HG02970 (cell line): ENCODE data around the gene PRDM2.
"Not testable (repeated sequence)": the region's sequence is repeated elsewhere in the genome, so short reads cannot be mapped to it uniquely, and the experiment has no call there.

Experiments used
- ATAC-seq: cut with Tn5 transposase; IDR thresholded peaks from one replicate; pipeline ENCODE4 v1.9.1; 2021; ENCODE audit warnings: mild to moderate bottlenecking, moderate library complexity, moderate number of reproducible peaks; ENCODE audit not compliant: unreplicated experiment, low FRiP score

Gene PRDM2

GRCh38 chr1:13700521-13701270, 708 bp downstream of the PRDM2 start:
- ATAC-seq: peak; percentile 47

DNA sequence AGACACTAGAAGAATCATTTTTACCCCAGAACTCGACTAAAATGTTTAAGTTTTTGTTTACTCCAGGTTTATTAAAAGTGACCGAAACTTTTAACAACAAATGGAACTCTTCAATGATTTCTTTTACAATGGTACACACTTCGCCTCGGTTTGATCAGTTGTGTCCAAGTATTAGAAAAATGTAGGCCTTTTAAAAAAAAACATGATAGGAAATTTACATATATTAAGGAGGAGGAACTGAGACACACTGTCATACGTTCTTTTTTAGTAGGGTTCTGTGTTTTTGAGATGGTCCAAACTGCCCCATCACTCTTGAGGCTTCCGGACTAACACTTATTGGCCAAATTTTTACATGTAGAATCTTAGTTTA, 1.3 kb downstream of the PRDM2 start:
- ATAC-seq: no peak

- ATAC-seq: peak; percentile 69
Measured at GRCh38 chr1:13702425-13703127, 2.6 kb downstream of the PRDM2 start.

- peak; percentile 3 for ATAC-seq
Measured at GRCh38 chr1:13703128-13703513, 3.1 kb downstream of the PRDM2 start.

GRCh38 chr1:13703558-13704490, 3.8 kb downstream of the PRDM2 start:
- no peak for ATAC-seq

GRCh38 chr1:13706046-13706445, 6.1 kb downstream of the PRDM2 start:
- ATAC-seq: no peak

- no peak for ATAC-seq
Measured at GRCh38 chr1:13707164-13707563, 7.2 kb downstream of the PRDM2 start.

DNA sequence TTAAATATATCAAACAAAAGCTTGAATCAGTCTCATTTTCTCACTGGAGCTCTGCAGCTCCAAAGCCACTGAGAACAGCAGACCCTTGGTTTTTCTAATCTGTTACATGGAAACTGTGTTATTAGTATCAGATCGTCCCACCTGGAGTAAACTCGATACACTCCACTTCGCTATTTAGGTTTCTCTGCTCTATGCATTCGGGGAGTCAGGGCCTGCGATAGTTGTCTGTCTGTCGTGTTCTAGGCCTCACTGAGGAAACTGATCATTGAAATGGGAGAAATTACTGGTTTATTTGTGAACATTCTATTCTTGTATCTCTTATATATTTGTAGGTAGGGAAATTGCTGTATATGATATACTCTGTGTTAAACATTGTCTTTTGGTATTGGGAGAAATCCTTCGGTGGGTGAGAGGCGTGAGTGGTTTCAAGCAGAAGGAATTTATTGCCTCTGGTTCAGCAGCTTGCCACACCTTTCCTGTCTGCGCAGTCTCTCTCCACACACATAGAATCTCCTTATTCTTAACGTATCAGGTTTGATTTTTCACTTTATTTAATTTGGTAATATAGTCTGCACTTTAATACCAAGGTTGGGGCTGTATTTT, 8.5 kb downstream of the PRDM2 start:
- ATAC-seq: no peak

GRCh38 chr1:13710086-13710485, 10.1 kb downstream of the PRDM2 start:
- no peak for ATAC-seq

- no peak for ATAC-seq
Measured at GRCh38 chr1:13714851-13715250, 14.9 kb downstream of the PRDM2 start.

GRCh38 chr1:13715616-13716287, 15.8 kb downstream of the PRDM2 start:
- not testable (repeated sequence) for ATAC-seq

DNA sequence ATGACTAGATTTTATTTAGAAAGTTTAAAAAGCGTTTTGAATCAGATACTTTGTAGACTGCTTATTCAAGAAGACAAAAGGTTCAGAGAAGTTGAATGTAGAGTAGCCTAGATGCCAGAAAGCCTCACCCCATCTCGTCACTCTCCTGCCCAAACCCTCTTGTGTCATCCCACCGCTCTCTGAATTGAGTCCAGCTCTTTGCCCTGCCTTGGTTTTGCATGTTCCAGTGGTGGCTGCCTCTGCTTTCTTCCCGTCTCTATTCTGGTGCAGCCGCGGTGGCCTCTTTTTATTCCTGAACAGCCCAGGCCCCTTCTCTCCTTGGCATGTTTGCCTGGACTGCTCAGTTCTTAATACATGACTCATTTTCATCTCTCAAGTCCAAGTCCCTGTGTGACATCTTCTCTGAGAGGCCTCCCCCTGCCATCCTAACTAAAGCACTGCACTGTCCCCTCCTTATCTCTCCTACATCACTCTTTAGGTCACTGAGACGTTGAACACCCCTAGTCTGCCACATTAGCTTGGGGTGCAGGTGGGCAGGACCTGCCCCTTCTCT, 22.9 kb downstream of the PRDM2 start:
- ATAC-seq: no peak

- ATAC-seq: no peak
Measured at GRCh38 chr1:13723810-13724209, 23.8 kb downstream of the PRDM2 start.

DNA sequence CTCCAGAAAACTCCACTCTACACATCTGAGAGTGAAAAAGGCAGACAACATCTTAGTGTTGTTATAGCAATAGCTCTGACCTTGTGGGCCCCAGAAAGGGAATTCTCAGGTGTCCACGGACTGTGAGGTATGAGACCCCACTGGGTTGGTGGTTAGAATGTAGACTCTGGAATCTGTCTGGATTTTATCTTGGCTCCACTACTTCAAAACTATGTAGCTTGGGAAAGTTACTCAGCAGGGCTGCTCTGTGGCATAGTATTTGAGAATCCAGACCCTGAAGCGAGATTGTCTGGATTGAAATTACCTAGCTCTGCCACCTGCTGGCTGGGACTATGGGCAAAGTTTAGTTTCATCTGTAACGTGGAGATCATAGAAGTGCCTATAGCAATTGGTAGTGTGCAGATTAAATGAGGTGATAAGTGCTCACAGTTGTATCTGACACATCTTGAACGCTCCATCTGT, 25.8 kb downstream of the PRDM2 start:
- no peak for ATAC-seq

GRCh38 chr1:13728091-13728715, 28.2 kb downstream of the PRDM2 start:
- ATAC-seq: no peak

DNA sequence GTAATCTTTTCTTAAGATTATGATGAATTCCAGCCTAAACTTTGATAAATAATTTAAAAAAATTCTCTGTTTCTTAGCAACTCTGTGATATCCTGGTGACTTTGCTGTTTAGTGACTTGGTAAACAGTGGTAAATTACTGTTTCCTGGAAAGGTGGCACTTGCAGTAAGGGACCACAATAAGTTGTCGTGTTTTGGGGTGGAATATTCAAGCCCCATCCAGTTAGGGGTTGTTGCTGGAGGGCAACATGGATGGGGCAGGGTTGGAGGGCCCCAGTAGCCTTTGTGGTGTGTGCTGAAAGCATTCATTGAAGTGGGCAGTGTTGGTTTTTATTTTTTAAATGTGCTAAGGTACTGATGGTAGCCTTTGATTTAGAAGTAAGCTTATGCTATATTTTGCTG, 30.3 kb downstream of the PRDM2 start:
- ATAC-seq: peak; percentile 6

DNA sequence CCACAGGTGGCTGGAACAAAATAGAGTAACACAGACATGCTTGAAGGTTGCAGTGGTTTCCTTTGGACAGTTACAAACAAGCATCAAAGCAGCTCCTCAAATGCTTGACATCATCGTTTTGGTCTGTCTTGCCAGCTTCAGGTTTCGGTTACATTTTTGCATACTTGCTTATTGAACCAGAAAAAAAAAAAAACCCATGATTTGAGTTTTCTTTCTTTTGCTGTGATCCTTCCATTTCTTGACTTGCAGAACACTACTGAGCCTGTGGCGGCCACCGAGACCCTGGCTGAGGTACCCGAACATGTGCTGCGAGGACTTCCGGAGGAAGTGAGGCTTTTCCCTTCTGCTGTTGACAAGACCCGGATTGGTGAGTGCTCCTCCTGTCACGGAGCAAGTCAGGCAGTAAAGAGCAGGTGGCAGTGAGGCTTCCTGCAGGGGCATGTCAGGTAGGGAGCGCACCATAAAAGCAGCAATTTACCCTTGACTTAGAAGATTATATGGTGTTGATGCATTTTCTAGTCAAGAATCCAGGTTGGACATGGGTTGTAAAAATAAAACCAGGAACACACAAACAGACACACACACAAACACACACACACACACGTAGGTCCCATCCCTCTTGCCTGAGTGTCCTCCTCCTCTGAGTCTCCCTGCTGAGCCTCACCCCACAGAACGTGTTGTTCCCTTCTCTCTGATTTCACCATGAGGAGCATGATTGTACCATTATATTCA, 30.9 kb downstream of the PRDM2 start:
- peak; percentile 95 for ATAC-seq

DNA sequence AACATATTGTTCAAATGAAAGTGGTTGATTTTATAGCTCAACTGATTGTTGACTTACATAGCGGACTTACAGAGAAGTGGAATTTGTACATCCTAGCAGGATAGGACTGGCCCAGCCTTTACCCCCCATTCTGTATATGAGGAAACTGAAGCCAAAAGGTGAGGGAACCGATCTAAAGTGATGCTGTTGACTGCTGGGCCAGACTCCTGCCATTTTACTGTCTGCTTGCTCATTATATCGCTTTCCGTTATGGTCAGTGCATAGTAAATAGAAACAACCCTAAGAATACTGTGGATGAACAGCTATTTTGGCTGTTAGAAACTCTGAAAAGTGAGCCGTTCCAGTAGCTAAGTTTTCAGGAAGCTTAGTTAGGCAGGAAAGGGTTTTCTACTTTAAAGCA, 31.9 kb downstream of the PRDM2 start:
- no peak for ATAC-seq
